Measurements from ENCODE around the gene C1QTNF2.

Gene C1QTNF2

GRCh38 chr5:160357861-160358411 lies 12.5 kb downstream of the C1QTNF2 start:
- no peak for TF ChIP-seq EGR1 (IDR thresholded peaks at IDR 0.05)
- no peak for TF ChIP-seq USF1 (IDR thresholded peaks at IDR 0.05)
- TF ChIP-seq EP300 (IDR thresholded peaks at IDR 0.05; ENCODE audit: borderline replicate concordance) = no peak
- no peak for TF ChIP-seq MAX (IDR thresholded peaks at IDR 0.05)
- TF ChIP-seq YY1 (IDR thresholded peaks at IDR 0.05; ENCODE audit: low read depth) = no peak
- no peak for TF ChIP-seq TAF1 (IDR thresholded peaks at IDR 0.05; ENCODE audit: low read depth)
- no peak for TF ChIP-seq FOXM1 (IDR thresholded peaks at IDR 0.05; ENCODE audit: borderline replicate concordance, low read depth)
- TF ChIP-seq TCF12 (IDR thresholded peaks at IDR 0.05; ENCODE audit: low read depth) = no peak

DNA sequence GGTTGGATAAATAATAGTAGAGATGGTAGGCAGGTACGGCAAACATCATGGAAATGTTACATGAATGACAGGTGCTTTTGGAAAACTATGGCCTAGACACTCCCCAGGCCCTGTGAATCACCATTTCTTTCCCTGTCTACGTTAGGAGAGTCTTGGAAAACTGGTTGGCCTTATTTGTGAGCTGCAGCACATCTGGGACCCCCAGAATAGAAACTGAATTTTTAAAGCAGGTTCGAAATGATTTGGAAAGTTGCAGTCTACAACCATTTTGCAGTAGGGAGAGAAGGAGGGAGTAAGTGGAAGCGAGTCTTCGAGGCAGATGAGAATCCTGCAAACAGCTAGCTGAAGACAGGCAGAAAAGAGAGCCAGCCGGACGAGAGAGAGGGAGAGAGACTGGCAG lies 13.0 kb downstream of the C1QTNF2 start:
- no peak for TF ChIP-seq TAF1 (IDR thresholded peaks at IDR 0.05; ENCODE audit: low read depth)
- TF ChIP-seq RAD21 (IDR thresholded peaks at IDR 0.05; ENCODE audit: low read depth) = no peak
- no peak for TF ChIP-seq ZBTB7A (IDR thresholded peaks at IDR 0.05; ENCODE audit: low read depth)
- no peak for TF ChIP-seq REST (IDR thresholded peaks at IDR 0.05; ENCODE audit: low read depth)
- no peak for TF ChIP-seq CEBPB (IDR thresholded peaks at IDR 0.05)
- TF ChIP-seq USF1 (IDR thresholded peaks at IDR 0.05) = no peak
- no peak for TF ChIP-seq CREB1 (IDR thresholded peaks at IDR 0.05; ENCODE audit: low read depth)
- TF ChIP-seq EGR1 (IDR thresholded peaks at IDR 0.05) = no peak
- TF ChIP-seq TEAD4 (IDR thresholded peaks at IDR 0.05) = no peak
- TF ChIP-seq NFIC (IDR thresholded peaks at IDR 0.05) = no peak
- no peak for TF ChIP-seq YY1 (IDR thresholded peaks at IDR 0.05; ENCODE audit: low read depth)

DNA sequence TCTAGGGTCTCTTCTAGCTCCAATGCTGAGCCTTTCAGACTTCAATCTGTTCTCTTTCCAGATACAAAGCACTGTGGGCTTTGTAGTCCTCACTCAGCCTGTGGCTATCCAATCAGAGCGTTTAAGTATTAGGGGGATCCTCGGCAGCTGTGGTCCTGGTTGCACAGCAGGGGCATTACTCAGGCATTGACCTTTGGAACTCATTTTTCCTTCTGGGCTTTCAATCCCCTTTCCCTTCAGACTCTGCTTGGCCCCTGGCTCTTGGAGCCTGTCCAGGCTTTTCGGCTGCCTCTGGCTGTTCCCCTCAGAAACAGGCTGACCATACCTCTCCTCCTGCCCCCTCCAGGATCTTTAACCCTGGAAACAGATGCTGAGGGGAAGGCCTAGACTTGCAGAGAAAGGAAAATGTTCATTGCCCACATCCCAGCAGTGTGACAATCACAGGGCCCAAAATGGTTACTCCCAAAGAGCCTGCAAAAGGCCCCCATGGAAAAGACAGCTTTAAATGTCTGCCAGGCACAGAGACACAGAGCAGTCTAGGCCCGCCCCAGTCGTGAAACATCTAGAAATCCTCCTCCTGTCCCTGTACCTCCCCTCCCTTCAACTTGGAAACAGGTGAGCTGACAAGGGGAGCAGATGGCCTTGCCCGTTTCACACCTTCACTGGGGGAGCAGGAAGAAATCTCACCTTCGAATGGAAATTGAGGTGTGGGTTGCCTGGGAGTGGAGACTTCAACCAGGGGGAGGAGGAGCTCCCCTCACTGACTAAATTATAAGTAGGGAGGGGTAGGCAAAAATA lies 13.7 kb downstream of the C1QTNF2 start:
- TF ChIP-seq EGR1 (IDR thresholded peaks at IDR 0.05) (no peak), MAX (IDR thresholded peaks at IDR 0.05) (no peak), TCF12 (IDR thresholded peaks at IDR 0.05; ENCODE audit: low read depth) (no peak), NFIC (IDR thresholded peaks at IDR 0.05) (no peak), CREB1 (IDR thresholded peaks at IDR 0.05; ENCODE audit: low read depth) (no peak), CEBPB (IDR thresholded peaks at IDR 0.05) (no peak), ZBTB7A (IDR thresholded peaks at IDR 0.05; ENCODE audit: low read depth) (no peak), YY1 (IDR thresholded peaks at IDR 0.05; ENCODE audit: low read depth) (no peak), RAD21 (IDR thresholded peaks at IDR 0.05; ENCODE audit: low read depth) (no peak), FOXM1 (IDR thresholded peaks at IDR 0.05; ENCODE audit: borderline replicate concordance, low read depth) (no peak)

DNA sequence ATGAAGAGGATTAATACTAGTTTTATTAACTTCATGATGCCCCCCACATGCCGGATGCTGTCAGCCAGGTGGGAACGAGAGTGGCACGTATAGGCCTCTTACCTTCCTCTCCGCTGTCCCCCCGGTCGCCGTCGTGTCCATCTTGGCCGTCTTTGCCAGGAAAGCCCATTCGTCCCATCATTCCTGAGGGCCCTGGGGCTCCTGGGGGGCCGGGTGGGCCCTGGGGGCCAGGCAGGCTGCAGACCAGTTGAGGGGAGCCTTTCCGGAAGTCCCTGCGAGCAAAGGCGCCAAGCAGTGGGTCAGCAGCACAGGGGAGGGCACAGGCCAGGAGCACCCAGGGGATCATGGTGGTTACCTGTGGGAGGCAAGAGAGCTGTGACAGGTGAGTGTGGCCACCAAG lies 15.8 kb downstream of the C1QTNF2 start:
- TF ChIP-seq NFIC (IDR thresholded peaks at IDR 0.05) (no peak), FOXM1 (IDR thresholded peaks at IDR 0.05; ENCODE audit: borderline replicate concordance, low read depth) (no peak), CEBPB (IDR thresholded peaks at IDR 0.05) (no peak), CREB1 (IDR thresholded peaks at IDR 0.05; ENCODE audit: low read depth) (no peak)

GRCh38 chr5:160353379-160353778 lies 17.0 kb downstream of the C1QTNF2 start:
- TF ChIP-seq TAF1 (IDR thresholded peaks at IDR 0.05; ENCODE audit: low read depth) (no peak), ZBTB7A (IDR thresholded peaks at IDR 0.05; ENCODE audit: low read depth) (no peak), NFIC (IDR thresholded peaks at IDR 0.05) (no peak), TCF12 (IDR thresholded peaks at IDR 0.05; ENCODE audit: low read depth) (no peak), EGR1 (IDR thresholded peaks at IDR 0.05) (no peak), USF1 (IDR thresholded peaks at IDR 0.05) (no peak), RAD21 (IDR thresholded peaks at IDR 0.05; ENCODE audit: low read depth) (no peak), TEAD4 (IDR thresholded peaks at IDR 0.05) (no peak), CREB1 (IDR thresholded peaks at IDR 0.05; ENCODE audit: low read depth) (no peak), REST (IDR thresholded peaks at IDR 0.05; ENCODE audit: low read depth) (no peak), CEBPB (IDR thresholded peaks at IDR 0.05) (no peak), MAX (IDR thresholded peaks at IDR 0.05) (no peak), FOXM1 (IDR thresholded peaks at IDR 0.05; ENCODE audit: borderline replicate concordance, low read depth) (no peak), YY1 (IDR thresholded peaks at IDR 0.05; ENCODE audit: low read depth) (no peak), EP300 (IDR thresholded peaks at IDR 0.05; ENCODE audit: borderline replicate concordance) (no peak)
